IPS-NIHi11 (cell line): ENCODE measurements around the gene UBN1.
"Not testable (repeated sequence)": the region's sequence is repeated elsewhere in the genome, so short reads cannot be mapped to it uniquely, and the experiment has no call there.

Source experiments
- DNase-seq: peaks from one replicate; pipeline ENCODE4 v3.0.0; 2012; ENCODE audit warnings: mixed read lengths, low spot score

The UBN1 gene

DNA sequence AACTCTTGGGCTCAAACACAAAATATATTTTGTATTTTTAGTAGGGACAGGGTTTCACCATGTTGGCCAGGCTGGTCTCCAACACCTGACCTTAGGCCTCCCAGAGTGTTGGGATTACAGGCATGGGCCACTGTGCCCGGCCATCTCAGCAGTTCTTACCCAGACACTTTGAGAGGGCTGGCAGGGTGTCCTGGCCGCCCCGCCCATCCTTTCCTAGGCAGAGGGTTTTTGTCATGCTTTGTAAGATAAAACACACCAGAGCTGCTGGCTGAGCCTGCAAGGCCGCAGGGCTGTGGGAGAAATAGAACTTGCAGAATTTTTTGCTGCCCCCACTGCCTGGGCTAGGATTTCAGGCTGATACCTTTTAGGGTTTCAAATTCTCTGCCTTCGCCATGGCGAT is 80.9 kb downstream of the UBN1 start:
- DNase-seq, result no peak

DNA sequence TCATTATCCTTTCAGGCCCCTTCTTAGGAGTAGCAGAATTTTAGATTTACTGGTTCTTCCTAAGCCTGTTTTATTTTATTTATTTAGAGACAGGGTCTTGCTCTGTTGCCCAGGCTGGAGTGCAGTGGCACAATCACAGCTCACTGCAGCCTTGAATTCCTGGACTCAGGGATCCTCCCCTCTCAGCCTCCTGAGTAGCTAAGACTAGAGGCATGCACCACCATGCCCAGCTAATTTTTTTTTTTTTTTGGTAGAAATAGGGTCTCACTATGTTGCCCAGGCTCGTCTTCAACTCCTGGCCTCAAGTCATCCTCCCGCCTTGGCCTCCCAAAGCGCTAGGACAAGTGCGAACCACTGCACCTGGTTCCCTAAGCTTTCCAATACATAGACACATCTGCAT is 82.3 kb downstream of the UBN1 start:
- not testable (repeated sequence) for DNase-seq

GRCh38 chr16:4931381-4931780 is 84.1 kb downstream of the UBN1 start:
- no peak for DNase-seq
